HG03039 (cell line): ENCODE results near the gene F11.
"Not testable (repeated sequence)": the region's sequence is repeated elsewhere in the genome, so short reads cannot be mapped to it uniquely, and the experiment has no call there.

Source experiments
- ATAC-seq: cut with Tn5 transposase; IDR thresholded peaks from one replicate; pipeline ENCODE4 v1.9.1; 2021; ENCODE audit warnings: mild to moderate bottlenecking, moderate library complexity; ENCODE audit not compliant: unreplicated experiment

Gene F11

DNA sequence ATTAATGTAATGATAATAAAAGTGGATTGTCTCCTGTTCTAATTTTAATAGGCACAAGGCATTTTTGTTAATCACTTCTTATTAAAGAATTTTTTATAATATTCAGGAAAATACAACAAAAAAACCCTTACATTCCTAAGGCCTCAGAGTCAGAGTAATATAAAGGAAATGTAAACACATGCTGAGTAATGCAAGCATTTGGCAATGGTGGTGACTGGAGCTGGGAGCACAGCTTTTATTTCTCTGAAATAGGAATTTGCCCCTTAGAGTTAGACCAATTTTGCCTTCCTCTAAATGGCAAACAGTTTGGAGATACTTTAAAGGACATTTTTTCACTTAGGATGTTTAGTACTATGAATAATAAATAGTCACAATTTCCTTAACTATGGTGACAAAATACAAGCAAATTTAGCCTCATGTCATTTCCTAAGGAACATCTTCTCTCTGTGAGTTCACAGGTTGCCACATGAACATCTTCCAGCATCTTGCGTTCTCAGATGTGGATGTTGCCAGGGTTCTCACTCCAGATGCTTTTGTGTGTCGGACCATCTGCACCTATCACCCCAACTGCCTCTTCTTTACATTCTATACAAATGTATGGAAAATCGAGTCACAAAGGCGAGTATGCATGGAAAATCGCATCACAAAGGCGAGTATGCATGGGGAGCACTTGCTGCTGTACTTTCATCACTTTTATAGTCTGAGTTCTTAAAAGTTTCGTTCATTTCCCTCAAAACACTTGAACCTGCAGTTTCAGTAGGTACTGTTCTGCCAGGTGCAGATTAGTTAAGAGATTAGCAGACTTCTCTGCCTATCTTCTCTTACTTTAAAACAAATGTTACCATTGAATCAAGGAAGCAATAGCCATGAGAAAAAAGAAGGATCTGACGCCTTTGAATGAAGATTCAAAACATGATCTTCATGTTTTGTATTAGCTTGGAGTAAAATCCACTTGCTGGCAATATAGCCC is 15.9 kb upstream of the F11 start:
- ATAC-seq = no peak

DNA sequence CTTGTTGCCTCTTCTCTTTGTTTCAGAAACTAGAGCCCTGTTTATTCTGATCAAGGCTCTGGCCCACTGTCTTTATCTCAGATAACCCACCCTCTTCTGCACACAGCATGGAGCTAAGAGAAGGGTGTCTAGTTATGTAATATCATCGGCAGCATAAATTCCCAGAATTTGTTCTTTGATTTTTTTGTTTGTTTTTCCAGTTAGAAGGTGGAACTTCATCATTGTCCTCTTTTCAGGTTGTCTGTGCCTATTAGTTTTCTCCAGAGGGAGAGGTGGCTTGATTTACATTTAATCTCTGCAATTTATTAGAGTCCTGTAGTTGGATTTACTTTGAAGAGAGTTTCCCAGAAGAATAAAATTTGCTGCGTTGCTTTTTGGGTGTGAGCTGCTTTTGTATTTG is 15.2 kb upstream of the F11 start:
- no peak for ATAC-seq

DNA sequence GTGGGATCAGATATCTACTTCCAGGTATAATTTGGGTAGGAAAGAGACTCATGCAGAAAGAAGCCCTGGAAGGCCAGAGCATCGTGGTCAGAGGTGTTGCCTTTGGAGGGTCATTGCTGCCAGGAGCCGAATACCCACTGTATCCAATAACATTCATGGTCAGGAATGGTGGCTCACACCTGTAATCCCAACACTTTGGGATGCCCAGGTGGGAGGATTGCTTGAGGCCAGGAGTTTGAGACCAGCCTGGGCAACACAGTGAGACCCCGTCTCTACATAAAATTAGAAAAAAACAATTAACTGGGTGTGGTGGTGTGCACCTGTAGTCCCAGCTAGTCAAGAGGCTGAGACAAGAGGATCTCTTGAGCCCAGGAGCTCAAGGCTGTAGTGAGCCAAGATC is 10.9 kb upstream of the F11 start:
- ATAC-seq = no peak

GRCh38 chr4:186258216-186258811 is 7.7 kb upstream of the F11 start:
- ATAC-seq = no peak

- ATAC-seq = no peak
Measured at GRCh38 chr4:186260117-186260503, 5.9 kb upstream of the F11 start.

DNA sequence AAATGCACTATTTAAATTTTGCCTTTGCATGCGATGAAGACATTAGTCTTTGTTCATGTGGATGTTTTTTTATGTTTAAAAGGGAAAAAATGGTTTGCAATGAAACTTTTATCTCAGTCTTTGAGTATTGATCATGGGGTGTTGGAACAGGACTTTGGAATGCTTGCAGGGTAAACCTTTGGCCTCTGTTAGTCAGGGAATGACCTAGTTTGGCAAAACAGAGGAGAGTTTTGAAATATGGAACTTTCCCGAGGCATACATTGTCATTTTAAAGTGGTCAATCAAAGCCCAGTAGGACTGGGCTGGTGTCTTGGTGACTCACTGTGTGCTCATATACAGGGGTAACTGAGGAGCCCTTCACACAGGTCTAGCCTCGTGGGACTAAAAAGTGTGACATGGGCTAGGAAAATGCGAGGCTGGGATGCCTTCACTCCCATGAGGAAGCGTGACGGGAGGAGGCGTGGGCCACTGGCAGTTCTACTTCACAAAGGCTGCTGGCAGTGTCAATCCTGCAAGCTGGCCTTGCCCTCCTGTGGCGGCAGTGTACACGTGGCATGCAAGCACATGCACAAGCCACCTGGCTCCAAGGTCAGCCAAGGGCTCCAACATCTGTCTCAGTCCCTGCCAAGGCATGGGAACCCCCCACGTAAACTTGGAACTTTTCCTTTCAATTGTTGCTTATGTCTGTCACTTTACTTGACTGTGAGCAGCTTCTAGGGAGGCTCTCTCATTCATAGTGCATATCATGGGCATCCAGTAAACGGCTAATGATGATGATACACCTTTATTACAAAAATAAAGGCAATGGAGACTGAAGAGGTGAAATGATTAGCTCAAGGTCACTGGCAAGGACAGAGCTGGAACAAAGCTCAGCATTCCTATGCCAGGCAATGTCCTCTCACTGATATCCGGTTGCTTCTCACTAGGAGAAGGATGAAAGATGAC is 5.2 kb upstream of the F11 start:
- no peak for ATAC-seq

GRCh38 chr4:186264660-186265059 is 1.3 kb upstream of the F11 start:
- no peak for ATAC-seq

DNA sequence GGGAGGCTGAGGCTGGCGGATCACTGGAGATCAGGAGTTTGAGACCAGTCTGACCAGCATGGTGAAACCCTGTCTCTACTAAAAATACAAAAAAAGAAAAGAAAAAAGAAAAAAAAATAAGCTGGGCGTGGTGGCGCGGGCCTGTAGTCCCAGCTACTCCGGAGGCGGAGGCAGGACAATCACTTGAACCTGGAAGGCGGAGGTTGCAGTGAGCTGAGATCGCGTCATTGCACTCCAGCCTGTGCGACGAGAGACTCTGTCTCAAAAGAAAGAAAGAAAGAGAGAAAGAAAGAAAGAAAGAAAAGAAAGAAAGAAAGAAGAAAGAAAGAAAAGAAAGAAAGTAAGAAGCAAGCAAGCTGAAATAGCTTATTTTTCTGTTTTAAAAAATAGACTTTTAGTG is 739 bp upstream of the F11 start:
- ATAC-seq = not testable (repeated sequence)

DNA sequence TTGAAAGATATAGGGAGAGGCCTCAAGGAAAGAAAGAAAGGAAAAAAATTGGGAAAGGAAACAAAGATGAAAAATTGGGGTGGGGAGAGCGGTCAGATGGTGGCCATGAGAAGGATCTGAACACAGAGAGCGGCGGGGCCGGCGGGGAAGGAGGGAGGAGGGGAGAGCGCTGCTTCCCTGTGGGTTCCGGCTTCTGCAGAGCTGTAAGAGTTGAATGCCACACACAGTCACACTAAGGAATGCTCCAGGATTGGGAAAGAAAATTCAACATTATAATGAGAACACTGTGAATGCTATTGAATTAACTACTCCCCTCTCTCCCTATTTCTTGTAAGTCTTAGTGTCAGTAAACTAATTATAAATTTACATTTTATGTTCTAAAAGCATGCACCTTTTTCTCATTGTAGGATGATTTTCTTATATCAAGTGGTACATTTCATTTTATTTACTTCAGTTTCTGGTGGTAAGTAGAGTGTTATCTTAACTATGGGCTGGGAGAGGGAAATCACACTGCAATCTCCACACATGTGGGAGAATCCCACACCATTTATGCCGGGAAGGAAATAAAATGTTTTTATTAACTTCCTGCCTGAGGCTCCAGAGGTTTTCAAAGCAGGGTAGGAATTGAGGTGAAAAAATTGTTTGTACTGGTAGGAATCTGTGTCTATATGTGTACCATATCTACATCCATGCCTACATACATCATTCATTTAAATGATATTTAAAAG is 904 bp downstream of the F11 start:
- no peak for ATAC-seq

DNA sequence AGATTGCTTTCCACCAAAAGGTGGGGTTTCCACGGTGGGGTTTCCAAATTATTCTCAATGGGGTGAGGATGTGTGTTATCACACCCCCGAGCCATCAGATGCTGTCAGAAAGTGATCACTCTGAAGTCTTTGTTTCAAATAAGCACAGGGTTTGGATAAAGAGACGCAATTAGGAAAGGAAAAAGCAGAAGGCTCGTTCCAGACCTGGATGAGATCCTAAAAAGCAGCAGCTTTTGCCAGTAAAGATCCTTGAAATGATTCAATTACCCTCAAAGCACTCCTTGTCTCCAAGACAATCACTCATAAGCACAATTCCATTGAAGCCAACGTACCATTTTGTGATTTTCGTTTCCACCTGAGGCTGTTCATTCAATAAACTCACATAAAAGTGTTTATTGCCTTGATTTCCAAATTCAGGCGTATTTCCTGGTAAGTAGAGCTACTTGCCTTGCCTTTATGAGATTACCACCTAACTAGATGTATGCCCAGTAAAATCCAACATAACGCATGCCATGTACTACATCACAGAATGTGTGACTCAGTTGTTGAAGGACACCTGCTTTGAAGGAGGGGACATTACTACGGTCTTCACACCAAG is 5.2 kb downstream of the F11 start:
- ATAC-seq = no peak

DNA sequence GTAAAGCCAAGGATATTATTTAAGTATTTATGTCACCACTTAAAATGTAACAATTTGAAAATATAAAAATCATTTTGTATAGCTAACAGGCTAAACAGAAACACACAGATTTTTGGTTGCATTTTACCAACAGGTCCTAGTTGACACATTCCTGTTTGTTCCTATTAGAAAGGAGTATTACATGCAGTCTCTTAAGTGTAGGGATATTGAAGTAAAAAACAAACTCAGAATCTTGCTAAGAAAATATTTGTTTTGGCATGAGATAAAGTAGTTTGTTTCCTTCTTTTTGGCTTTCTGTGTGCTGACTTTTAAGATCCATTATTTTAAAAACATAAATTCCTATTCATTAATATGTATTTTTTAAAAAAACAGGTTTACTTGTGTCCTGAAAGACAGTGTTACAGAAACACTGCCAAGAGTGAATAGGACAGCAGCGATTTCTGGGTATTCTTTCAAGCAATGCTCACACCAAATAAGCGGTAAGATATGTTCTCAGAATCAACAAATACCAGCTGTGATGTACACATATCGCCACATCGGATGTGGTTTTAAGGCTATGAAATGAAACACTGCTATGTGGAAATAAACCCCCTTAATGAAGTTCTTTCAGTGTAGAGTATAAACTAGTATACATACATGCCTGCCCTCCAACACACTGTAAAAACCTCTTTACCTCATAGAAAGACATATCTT is 6.9 kb downstream of the F11 start:
- no peak for ATAC-seq

DNA sequence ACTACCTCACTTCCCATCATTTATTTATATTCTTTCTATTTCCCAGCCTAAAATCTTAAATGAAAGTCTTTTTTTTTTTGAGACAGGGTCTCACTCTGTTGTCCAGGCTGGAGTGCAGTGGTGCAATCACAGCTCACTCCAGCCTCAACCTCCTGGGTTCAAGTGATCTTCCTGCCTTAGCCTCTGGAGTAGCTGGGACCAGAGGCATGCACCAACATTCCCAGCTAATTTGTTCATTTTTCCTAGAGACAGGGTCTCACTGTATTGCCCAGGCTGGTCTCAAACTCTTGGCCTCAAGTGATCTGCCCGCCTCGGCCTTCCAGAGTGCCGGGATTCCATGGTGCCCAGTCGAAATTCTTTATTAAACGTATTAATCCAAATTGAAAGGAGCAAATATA is 7.4 kb downstream of the F11 start:
- ATAC-seq = not testable (repeated sequence)

DNA sequence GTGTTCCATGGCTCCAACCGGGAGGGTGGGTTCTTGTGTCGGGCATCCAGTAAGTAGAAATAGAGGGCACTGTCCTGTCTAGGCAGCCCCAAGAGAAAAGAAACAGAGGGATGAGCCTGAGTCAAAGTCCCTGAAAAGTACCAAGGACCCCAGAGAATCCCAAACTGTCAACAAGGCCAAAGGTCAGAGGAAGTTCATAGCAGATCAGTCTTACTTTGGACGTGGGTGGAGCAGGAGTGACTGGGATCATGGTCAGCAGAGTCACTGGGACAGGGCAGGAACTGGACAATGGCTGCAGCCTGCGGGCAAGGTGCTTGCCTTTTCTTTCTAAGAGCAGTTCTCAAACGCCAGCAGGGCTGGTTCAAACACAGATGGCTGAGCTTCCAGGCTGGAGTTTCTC is 17.3 kb downstream of the F11 start:
- no peak for ATAC-seq

DNA sequence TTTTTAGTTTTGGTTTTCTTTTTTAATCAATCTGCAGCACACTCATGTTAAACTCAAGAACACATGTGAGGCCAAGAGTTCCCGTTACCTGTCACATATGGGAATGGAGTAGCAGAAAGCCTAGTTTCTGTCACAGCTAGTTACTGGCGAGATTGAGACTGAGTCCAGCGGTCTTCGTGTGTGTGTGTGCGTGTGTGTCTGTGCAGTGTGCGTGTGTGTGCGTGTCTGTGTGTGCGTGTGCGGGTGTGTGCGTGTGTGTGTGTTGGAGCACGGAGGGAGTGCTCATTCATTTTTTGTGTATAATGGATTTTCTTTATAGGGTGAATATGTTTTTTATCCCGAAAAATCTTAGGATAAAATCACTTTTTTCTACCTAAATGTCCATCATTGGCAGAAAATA is 19.2 kb downstream of the F11 start:
- no peak for ATAC-seq

DNA sequence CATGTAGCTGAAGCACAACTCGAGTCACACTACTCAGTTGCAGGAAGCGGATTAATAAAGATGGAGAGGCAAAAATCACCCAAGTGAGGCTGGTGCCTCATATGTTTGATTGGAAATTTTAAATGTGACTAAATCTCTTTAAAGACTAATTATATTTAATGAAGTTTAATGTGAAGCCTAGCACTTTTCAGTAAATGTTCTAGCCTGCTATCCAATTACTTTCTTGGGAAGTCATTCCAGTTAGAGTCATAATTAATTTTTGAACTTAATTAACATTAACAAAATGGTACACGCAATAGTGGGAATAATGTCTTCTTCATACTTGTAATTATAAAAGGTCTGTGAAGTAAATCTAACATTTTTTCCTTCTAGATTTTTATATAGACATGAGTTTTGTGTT is 20.6 kb downstream of the F11 start:
- ATAC-seq = no peak

- ATAC-seq = no peak
Measured at GRCh38 chr4:186291256-186291890, 25.4 kb downstream of the F11 start.

DNA sequence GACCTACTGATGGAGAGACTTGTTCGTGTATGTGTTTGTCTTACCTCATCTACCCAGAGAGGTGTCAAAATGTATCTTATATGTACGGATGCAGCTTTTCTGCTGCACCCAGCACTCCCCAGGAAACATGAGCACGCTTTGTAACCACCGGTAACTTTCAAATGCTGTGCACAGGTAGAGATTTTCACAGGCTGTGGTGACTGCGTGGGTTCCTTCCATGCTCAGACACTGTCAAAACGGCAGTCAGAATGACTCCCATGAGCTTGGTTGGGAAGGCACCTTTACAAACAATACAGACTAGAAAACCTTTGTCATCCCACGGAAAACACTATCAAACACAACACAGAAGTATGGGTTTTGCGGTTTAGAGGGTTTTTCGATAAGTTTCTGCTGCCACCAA is 28.2 kb downstream of the F11 start:
- no peak for ATAC-seq

DNA sequence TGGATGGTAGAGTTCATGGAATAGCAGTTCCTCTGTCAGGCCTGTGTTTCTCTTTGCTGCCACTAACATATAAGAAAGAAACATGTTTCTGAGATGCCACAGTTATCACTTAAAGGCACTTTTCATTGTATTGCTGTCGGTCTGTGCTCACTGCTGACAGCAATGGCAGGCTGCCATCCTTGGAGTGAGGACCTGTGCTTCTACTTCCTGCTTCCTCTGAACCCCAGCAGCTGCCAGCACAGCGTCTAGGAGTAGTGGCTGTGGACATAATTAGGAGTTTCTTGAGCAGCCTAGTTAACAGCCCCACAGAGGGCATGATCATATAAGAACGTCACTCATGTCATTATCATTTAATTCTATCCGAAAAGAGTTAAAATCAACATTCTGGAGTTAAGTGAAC is 30.5 kb downstream of the F11 start:
- ATAC-seq = no peak

GRCh38 chr4:186297013-186297645 is 31.1 kb downstream of the F11 start:
- ATAC-seq = no peak
